GM18498 (cell line): ENCODE results near the gene LAPTM4A.
"Not testable (repeated sequence)": the region's sequence is repeated elsewhere in the genome, so short reads cannot be mapped to it uniquely, and the experiment has no call there.

Source experiments
- ATAC-seq: cut with Tn5 transposase; IDR thresholded peaks from one replicate; pipeline ENCODE4 v1.9.1; 2021; ENCODE audit warnings: mild to moderate bottlenecking, moderate library complexity; ENCODE audit not compliant: unreplicated experiment

Gene LAPTM4A

DNA sequence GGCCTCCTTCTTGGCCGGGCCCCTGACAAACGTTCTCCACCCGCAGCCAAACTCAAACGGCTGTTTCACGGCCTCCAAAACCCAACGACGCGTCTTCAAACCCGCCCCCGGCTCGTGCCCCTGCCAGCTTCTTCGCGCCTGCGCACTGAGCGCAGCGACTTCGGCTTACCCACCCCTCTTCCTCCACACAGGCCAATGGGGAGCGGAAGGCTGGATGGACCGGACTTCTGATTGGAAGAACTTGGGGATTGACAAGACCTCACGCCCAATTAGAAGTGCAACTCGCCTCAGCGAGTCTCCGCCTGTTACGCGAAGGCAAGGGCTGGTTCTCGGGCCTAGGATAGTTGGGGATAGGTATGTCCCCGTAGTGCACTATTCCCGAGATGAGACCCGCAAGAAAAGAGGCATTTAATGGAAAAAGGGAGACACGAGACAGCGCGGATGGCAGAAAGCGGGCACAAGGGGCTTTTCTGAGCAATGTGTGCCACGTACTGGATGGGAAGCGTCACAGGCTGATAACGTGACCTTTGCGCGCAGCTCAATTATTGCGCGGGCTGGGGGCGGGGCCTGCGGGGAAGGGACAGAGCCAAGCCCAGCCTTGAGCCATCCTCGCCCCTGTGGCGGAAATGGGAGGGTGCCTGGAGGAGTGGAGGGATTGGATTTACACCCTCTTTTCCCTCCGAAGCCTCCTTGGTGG, at the start of gene LAPTM4A:
Gene LAPTM4A, minus strand, starts transcription at position 97 of the 697 bp plus-strand sequence. CDS start 108 bp downstream, outside the sequence.
- ATAC-seq, result peak; percentile 95

DNA sequence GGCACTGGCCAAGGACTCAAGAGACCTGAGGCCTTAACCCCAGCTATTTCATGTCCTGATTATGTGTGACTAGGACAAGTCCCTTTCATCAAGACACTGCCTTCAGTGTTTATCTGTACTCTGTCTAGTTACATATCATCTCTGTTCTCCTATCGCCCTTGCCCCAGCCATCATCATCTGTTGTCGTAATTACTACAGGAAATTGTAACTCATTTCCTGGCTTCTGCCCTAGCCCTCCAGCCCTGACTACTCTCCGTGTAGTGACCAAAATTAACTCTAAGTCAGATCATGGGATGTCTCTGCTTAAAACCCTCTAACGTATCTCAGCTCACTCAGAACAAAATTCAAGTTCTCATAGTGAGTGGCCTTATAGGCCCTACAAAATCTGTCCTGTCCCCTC, 49.3 kb upstream of the LAPTM4A start:
- no peak for ATAC-seq

DNA sequence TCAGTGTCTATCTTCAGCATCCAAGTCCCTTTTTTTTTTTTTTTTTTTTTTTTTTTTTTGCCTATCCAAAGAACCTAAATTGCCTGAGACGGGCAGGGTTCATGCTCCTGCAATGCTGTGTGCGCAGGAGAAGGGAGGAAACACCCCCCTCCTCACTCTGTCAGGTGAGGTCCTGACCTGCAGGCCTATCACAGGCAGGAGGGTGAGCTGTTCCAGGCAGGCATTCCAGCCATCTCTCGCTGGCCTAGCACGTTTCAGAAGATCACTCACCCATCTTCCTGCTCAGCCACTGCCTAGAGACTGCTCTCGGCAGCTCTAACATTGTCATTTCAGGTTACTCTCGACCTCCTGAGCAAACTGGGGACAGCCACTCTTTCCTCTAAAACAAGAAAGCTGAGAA, 48.4 kb upstream of the LAPTM4A start:
- no peak for ATAC-seq

DNA sequence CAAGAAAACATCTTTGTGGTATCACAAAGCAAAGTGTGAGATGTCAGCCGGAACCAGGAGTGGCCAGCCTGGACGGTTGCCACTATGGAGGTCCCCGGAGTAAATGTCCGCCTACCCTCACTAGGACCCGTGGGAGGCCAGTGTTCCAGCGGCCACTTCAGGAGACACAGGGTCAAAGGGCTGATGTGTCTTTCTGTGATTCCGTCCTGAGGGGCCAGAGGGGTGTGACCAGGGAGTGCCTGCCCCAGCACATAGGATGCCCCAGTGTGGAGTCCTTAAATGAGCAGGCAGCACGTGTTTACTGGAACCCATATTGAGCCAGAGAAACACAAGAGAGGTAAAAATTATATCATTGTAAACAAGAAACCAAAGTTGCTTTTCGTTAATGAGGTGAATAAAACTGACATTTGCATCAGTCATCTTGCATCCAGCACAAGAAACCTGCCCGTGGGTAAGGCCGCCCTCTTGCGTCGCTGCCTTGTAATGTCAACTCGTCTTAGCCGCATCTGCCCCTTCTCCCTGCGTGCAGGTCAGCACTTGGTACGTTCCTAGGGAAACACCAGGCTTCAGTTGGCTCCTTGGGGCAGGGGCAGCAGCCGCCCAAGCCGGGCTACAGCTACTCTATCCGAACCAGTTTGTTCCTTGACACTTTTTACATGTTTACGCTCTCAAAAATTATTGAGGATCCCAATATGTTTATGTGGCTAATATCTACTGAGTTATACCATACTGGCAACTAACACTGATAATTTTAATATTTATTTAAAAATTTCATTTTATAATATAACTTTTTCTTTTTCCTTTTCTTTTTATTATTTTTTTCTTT, 46.7 kb upstream of the LAPTM4A start:
- ATAC-seq, result peak; percentile 94

DNA sequence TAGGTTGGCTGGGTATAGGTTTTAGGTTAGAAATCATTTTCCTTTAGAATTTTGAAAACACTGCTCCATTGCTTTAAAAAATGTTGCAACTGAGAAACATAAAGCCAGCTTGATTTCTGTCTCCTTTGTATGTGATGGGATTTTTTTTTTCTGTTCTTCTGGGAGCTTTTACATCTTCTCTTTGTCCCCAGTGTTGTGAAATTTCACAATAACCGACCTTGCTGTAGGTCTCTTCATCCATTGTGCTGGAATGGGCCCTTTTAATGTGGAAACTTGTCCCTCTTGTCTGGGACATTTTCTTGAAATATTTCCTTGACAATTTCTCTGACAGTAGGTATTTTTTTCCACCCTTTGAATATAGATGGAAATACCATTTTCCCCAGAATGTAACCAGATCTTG, 44.0 kb upstream of the LAPTM4A start:
- no peak for ATAC-seq

DNA sequence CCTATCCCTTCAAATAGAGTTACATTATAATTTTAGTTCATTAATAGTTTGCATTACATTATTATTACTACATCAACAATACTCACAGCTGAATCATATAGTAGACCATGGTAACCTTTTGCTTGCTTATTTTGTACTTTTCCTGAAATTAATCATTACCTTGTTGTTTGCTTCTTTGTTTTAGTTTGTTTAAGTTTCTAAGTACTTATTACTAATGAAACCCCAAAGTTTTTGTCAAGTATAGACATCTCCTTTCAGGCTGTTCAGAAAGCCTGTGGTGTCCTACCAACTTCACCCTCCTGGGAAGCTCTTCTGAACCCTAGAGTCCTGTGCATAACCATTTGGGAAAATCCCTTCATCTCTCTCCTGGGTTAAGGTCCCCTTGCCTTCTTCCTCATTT, 43.5 kb upstream of the LAPTM4A start:
- ATAC-seq, result no peak

DNA sequence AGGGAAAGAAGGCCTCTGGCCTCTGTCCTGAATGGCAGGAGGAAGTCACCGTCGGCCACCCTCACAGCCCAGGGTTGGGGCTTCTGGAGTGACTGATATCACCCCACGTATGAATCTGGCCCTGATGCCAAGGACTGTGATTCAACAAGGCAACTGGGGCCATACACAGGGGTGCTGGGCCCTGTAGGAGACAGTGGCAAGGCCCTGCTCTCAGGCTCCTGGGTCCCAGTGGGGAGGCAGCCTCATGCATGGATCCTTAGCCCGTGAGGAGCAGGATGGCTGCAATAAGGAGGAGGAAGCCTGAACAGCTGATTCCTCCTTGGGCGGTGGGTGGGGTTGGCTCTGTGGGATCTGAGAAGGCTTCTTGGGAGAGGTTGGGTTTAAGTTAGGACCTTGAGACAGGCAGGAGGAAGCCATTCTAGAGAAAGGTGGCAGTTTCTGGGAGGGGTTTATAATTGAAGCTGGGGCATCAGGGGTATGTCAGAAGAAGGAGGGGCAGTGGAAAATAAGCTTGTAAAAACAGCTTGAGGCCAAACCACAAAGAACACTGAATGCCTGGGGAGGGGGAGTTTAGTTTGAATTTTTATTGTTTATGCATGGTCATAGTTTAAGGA, 42.8 kb upstream of the LAPTM4A start:
- no peak for ATAC-seq

DNA sequence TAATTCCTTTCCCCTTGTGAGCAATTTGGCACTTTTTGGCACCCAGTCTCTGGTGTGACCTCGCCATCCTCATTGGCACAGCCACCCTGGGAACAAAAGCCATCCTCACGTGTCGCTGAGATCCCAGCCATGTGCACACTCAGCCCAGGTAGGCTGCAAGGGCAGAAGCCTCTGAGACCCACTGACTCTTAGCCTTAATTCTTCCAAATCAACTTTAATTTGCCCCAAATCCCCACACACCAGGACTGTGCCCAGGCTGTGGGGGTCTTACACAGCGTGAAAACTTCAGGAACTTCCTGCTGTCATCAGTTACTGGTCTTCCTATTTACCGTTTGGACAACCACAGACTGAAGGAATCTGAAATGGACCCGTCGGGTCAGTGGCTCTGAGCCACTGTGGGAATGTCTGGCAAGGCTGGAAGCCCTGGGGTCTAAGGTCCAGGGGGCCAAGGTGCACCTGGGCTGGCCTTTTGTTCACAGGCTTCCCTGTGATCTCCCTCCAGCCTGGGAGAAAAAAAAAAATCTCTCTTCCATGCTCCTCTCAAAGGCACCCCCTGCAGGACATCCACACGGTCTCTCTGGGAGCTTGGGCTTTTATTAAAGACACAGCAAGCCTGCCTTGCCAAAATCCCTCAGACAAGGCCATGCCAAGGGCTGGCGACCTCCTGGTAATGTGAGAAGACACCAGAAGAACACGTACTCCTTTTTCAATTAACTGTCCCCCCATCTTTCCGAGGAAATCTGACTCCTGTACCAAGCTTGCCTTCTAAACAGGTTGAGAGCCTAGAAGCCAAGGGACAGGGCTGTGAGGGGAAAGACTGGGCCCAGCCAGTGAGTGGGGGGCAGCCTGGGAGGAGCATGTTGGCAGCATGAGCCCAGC, 42.1 kb upstream of the LAPTM4A start:
- ATAC-seq, result no peak

DNA sequence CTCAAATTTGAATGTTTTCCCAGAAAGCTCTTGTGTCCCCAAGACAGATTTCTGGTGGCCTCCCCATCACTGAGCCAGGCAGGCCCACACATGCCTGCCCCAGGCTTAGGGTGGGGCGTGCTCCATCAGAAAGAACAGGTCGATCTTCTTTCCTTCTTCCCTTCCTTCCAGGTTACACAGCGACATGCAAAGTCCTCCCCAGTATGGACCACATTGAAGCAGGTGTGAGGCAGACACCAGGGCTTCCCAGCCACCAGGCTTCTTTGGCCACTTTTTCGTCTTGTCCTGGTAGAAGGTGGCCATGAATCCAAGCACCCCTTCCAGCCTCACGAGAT, 41.4 kb upstream of the LAPTM4A start:
- ATAC-seq, result no peak

DNA sequence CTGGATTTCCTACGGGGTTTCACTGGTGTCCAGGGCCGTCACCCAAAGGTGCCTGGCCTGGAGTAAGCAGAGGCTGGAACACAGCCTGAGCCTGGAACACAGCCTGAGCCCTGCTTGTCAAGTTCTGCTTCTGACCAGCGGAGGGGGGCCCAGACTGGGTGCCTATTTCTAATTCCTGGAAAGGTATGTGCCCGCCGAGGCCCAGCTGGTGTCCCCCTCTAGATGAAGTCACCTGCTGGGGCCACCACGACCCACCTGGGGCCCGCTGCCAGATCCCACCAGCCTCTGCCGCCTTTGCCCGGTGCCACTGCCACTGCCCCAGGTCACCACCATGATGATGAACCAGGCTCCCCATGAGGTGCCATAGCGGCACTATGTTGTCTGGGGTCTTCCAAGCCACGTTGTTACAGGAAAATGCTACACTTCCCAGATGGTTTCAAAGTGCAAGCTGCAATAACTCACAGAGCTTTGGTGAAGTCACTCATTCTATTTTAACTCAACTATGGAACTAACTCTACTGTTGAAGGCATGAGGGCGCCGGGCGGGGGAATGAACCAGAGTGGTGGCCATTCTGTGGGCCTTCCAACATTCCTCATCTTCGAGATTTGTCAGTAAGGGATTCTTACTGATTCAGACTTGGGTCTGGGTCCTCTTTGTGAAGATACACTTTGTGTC, 40.9 kb upstream of the LAPTM4A start:
- no peak for ATAC-seq

DNA sequence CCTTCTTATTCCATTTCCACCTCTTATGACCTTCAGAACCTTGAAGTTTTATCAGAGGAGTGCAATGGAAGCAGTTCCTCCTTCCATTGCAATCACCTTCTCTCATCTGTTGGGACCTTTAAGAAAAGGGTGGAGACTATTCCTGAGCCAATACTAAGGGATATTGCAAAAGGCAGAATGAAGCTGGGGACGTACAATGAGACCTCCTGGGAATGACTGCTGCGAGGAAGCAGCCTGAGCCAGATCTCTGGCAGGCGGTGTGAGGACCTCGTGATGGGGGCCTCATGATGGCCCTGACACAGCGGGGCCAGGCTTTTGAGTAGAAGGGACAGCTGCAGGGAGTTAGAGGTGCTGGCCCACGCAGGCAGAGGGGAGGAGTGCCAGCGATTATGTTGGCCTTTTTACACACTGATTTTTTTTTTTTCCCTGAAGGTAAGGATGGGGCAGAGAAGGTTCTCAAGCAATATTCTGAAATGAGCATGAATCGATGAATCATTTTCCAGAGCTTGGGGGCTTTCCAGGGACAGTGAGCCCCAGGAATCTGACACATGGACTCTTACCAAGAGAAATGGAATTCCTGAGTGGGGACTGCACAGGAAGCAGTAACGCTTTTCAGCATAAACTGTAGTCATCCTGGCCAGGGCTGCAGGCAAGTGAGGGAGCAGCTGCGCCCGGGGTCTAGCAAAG, 40.0 kb upstream of the LAPTM4A start:
- ATAC-seq, result no peak

DNA sequence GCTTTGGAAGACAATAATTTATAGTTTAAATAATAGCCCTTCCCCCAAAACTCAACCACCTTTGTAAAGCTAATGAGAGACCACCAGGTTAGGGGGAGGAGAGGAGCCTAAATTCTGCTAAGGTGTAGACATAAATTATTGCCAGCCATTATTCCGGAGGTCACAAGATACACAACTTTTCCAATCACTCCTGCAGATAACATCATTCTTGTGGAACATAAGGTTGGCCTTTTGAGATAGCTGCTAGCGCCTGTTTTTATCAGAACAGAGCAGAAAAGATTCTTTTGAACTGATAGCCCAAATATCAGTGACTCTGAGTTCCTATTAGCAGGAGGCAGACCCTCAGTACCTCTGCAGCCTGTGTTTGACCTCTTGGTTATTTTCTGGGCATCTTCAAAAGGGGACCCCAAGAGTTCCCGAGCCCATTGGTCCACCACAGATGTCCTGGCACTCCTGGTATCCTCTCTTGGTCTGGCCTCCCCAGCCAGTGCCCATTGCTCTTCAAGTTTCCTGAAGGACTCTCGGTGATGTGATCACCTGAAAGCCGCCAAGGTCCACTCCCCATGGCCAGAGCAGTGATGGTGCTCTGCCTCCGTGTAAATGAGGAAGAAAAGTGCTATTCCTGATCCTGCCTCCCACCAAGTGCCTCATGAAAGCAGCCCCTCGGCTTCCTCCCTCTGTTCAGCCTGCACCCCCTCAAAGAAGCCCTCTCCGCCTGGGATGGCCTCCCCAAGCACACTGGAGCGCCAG, 38.5 kb upstream of the LAPTM4A start:
- no peak for ATAC-seq

DNA sequence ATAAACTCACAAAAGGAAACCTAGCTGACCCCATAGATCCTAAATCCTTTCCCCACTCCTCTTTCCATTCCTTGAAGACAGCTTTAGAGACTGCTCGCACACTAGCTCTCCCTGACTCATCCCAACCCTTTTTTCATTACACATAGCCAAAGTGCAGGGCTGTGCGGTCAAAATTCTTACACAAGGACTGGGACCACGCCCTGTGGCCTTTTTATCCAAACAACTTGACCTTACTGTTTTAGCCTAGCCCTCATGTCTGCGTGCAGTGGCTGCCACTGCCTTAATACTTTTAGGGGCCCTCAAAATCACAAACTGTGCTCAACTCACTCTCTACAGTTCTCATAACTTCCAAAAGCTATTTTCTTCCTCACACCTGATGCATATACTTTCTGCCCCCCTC, 34.5 kb upstream of the LAPTM4A start:
- not testable (repeated sequence) for ATAC-seq

DNA sequence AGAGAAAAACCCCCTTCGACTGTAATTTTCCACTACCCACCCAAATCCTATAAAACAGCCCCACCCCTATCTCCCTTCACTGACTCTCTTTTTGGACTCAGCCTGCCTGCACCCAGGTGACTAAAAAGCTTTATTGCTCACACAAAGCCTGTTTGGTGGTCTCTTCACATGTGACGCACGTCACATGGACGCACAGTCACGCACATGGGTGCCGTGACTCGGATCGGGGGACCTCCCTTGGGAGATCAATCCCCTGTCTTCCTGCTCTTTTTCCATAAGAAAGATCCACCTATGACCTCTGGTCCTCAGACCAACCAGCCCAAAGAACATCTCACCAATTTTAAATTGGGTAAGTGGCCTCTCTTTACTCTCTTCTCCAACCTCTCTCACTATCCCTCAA, 31.4 kb upstream of the LAPTM4A start:
- ATAC-seq, result not testable (repeated sequence)

DNA sequence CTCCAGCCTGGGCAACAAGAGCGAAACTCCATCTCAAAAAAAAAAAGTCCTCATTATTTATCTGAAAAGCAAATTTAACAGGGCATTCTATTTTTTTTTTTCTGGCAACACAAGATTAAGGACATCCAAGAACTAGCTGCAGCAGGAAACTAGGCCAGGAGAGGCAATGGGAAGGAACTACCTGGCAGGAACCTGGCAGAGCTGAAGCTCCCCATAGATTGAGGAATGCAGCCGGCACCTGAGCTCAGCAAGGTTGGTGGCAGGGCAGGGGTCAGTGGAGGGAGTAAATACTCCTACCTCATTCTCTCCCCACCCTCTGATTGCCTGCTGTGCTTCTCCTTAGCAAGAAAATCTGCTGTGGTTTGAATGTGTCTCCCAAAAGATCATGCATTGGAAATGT, 30.4 kb upstream of the LAPTM4A start:
- no peak for ATAC-seq

DNA sequence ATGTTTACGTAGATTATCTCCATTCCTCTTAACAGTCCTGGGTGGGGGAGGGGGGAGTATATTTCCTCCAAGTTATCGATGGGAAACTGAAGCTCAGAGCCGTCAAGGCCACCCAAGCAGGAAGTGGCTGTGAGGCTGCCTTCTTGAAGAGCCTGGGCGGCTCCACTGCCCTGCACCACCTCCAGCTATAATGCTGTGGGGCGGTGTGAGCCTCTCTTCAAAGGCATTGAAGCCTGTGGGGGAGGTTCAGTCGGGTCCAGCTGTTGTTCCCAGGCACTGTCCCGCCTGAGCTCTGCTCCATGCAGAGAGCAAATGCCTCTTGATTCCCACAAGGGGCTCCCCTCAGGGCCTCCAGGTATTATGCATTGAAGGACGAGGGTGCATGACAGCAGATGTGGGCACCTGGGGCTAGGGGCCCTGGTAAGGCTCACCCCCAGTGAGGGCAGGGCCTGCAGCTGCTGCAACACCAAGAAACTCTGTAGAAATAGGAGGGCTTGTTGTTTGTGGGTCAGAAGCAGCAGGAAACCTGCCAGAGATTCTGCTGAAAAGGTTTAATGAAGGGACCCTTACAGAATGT, 29.5 kb upstream of the LAPTM4A start:
- no peak for ATAC-seq

DNA sequence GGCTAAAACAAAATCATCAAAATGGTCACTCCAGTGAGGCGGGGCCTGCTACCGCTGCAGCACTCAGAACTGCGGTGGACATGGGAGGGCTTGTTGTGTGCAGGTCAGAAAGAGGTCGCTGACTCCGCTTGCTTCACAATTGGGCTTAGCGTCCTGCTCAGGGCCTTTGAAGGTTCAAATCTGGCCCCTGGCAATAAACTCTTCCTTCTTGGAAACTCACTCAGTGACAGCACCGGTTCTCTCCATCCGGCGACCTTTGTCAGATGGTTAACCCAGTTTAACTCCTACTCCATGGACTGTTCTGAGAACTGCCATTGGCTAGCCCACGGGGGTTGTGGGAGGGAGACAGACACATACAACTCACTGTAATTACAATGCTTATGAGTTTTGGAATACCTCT, 29.0 kb upstream of the LAPTM4A start:
- ATAC-seq, result no peak

DNA sequence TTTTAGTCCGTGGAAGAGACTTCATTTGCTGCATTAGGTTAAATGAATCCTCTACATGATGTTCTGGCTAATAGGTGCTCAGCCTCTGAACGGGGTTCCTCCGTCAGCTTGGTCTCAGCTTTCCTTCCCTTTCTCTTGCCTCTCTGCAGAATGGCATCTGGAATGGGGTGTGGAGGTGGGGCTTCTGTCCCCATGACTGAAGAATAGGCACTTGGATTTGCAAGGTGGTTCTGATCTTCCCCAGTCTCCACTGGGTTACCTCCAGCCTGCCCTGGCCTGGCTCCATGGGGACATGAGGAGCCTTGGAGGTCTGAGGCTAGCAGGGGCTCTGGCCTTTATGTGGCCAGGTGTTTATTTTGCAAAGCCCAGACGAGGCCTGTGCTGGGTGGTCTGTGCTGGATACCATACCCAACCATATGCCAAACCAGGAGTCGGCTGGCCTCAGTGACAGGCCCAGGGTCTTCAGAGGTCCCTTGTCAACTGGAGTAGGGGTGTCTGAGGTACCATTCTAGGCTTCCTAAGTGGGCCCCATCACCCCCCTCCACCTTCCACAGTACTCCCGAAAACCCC, 28.2 kb upstream of the LAPTM4A start:
- no peak for ATAC-seq
